Activated CD8-positive, alpha-beta memory T cell treated with anti-CD3 and anti-CD28 coated beads, Interleukin-2, amount 50 U/mL, for 1 hour (primary cell): ENCODE data around the gene PXMP2.
"Not testable (repeated sequence)": the region's sequence is repeated elsewhere in the genome, so short reads cannot be mapped to it uniquely, and the experiment has no call there.

Experiments used
- DNase-seq: peaks from one replicate; pipeline ENCODE4 v3.0.0-alpha.2; 2020; ENCODE audit errors: extremely low read depth

Gene PXMP2

DNA sequence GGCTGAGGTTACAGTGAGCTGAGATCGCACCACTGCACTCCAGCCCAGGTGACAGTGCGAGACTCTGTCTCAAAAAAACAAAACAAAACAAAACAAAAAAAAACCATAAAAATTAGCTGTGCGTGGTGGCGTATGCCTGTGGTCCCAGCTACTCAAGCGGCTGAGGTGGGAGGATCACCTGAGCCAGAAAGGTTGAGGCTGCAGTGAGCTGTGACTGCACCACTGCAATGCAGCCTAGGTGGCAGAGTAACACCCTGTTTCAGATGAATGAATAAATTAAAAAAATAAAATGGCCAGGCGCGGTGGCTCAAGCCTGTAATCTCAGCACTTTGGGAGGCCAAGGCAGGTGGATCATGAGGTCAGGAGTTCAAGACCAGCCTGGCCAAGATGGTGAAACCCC is 66.3 kb downstream of the PXMP2 start:
- not testable (repeated sequence) for DNase-seq

DNA sequence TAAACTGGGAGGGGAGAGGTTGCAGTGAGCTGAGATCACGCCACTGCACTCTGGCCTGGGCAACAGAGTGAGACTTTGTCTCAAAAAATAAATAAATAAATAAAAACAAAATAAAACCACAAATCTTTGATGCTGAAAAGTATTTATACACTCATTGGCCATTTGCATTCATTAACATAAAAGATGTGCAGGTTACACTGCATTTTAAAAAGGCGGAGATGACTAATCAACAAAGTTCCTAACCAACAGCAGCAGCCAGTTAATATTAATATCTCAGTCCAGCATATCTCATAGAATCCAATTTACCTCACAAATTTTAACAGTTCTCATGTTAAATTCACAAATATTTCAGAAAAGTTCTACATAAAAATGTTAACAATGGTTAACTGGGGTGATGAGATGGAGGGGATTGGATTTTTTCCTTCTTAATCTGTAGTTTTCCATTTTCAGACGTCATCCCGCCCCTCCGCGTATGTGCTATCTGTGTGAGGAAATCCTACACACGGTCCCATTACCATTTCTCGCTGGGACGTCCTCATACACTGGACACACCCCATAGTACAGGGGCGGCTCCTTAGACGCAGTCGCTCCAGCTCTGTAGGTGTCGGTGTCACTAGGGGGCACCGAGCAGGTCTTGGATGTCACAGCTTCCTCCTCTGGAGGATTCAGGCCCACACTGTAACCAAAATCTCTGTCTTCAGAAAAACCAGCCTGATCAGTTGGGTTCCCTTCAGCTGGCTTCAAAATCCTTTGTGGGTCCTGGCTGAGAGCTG is 67.0 kb downstream of the PXMP2 start:
- no peak for DNase-seq
